Hepatocyte (in vitro differentiated cells): ENCODE data around the gene UBE2G1.

Experiments
- CTCF ChIP-seq: fragments of 200-600 bp; sonication (generic); IDR thresholded peaks from 2 replicates; pipeline ENCODE4 v1.5.1; 2016; ENCODE audit warnings: antibody characterized with exemption, mild to moderate bottlenecking; ENCODE audit not compliant: poor library complexity
- EZH2 ChIP-seq: fragments of 200-600 bp; sonication (generic); IDR thresholded peaks from 2 replicates; pipeline ENCODE4 v1.6.1; 2016; ENCODE audit warnings: antibody characterized with exemption, mild to moderate bottlenecking, borderline replicate concordance
- EZH2phosphoT487 ChIP-seq: fragments of 200-600 bp; sonication (generic); IDR thresholded peaks from one replicate; pipeline ENCODE4 v1.6.1; 2018; ENCODE audit warnings: antibody characterized with exemption, mild to moderate bottlenecking, low read depth, moderate library complexity; ENCODE audit not compliant: unreplicated experiment, severe bottlenecking

DNA sequence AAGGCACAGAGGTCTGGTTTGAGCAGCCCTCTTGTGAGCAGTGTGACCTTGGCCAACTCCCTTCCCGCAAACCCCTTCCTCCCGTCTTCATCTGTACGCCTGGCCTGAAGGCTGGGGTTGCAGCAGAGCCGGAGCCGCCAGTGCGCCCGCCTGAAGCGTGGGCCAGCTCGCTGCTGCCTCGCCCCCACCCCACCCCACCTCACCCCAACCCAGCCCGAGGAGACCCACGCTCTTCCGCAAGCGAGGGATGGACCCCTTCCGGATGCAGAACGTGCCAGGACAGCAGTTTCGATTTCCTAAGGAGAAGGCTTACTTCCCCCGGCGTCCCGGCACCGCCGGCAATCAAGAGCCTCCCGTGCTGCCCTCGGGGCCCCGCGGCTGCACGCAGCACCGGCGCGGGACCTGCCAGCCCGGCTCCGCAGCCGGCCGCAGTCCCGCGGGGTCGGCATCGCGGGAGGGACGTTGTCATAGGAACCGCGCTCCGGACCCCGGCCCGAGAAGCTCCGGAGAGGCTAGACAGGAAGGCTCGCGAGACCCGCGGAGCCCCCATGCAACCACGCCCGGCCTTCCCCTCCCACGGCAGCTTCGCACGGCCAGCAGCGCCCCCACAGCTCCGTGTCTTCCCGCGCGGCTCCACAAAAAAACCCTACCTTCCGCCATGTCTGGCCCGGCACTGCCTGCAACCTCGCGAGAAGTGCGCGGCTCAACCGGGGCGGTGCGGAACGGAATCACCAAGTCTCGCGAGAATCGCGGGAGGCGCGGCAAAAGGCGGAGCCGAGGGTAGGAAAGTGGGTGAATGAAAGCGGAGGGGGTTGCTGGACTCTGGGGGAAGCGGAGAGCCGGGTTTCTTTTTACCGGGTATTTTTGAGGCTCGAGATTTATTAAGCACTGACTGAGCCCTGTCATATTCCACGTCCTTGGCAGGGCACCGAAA lies 102.9 kb downstream of the UBE2G1 start, which contains the start of gene ANKFY1:
- peak; percentile 35 for TF ChIP-seq CTCF
- TF ChIP-seq EZH2 = no peak
- no peak for TF ChIP-seq EZH2phosphoT487
